HG02870 (cell line): ENCODE results near the gene STAB2.

Experiments used
- ATAC-seq: cut with Tn5 transposase; IDR thresholded peaks from one replicate; pipeline ENCODE4 v1.9.1; 2021; ENCODE audit warnings: mild to moderate bottlenecking, moderate library complexity; ENCODE audit not compliant: unreplicated experiment

Gene STAB2

DNA sequence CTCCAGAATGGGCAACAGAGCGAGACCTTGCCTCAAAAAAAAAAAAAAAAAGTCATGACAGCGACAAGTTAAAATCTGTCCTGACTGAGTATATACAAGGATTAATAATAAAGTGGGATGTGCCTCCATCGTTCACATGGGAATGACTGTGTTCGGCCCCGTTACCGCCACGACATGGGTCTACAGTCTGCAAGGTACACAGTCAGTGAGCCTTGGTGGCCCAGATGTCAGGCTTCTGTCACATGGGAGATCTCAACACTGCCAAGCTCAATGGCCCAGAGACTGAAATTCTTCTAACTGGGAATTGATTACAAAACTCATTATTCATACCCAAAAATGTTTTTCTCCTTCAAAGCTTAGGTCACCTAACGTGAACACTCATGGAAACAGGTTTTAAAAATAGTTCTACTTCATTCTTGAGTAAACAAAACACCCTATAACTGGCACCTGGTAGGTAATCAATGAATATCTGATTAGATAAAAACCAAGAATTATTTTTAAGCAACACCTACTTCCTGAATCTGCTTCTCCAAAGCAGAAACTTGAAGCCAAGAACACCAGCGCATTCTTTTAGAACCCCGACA lies 188.0 kb downstream of the STAB2 start:
- ATAC-seq: no peak

- ATAC-seq: no peak
Measured at GRCh38 chr12:103778781-103779180, 191.7 kb downstream of the STAB2 start.

- no peak for ATAC-seq
Measured at GRCh38 chr12:103779410-103780092, 192.5 kb downstream of the STAB2 start.

GRCh38 chr12:103780093-103780440 lies 193.0 kb downstream of the STAB2 start:
- ATAC-seq: no peak

DNA sequence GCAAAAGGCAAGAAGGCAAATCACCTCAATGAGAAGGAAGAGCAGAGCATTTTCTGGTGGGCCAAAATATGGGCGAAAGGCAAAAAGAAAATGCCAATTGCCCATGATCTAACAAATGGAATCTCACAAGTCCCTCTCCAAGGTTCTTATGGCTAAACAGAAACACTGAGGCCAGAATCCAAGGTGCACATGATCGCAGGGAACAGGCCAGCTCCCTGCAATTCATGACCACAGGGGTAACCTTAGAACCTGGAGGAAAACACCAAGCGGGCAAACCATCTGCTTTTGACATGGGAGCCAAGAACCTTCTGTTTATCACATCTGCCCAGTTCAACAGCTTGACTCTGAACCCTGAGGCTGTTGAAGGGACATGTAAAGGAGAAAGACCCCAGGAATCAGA lies 193.9 kb downstream of the STAB2 start:
- ATAC-seq: no peak

GRCh38 chr12:103782399-103782798 lies 195.3 kb downstream of the STAB2 start:
- ATAC-seq: no peak

DNA sequence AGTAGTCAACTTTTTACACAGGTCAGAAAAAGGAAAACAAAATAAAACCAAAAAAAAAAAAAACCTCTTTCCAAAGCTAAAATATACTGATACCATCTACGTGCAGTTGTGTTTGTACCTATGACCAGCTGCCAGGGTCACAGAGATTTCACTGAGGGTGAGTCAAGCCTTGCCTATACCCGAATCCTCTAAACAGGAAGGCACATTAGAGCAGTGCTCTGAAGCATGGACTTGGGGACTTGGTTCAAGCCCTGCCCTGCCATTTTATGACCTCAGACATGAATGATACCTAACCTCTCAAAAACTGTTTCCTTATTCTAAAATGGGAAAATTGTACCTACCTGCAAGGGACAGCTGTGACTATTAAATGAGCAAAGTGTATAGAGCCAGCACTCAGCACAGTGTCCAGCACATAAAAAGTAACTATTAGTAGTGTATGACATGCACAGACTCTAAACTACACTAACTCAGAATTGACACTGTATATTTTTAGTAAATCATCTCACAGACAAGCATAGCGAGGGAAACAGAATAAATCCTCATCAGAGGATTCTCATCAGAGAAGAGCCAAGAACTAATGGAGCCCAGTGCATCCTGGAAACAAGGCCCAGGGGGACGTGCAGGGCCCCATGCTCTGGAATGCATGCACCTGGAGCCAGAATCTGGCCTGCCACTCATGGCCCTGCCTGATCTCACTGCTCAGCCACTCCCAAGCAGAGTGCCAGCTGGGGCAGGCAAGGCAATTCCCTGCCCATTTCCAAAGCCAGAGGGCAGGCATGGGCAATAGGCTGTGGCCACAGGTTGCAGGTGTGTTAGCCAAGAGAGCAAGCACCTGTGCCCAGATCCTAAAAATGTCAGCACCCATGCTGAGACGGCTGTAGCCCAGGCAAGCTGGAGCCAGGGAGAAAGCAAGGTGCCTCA lies 196.9 kb downstream of the STAB2 start:
- no peak for ATAC-seq

DNA sequence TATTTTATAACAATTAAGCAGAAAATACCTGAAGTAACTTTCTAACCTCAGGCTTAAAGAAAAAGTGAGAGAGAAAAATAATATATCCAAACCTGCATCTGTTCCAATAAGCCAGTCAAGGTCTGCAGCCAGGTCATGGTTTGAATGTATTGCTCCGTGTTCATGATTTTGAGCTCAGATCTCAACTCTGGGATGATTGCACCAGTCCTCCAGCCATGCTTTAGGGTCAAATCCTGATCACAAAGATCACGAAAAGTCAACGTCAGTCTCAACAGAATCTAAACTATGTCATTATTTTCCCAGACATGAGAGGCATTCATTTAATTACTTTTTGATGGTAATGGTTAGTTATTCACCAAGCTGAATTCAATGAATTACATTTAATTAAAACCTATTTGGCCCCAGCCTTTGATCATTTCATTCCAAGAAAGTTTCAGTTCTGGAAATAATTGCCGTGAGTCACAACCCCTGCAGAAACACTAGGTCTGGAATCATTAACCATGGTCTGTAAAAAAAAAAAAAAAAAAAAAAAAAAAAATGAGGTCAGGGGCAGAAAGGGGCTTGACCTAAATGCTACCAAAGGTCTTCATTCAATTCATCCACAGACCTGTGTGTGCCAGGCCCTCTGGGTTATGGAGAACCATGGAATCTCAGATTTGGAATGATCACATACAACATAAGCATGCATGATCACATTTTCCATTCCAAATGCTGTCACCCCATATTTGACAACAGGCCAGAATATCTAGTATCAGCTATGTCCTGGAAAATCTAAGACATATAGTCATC lies 198.4 kb downstream of the STAB2 start:
- ATAC-seq: no peak

DNA sequence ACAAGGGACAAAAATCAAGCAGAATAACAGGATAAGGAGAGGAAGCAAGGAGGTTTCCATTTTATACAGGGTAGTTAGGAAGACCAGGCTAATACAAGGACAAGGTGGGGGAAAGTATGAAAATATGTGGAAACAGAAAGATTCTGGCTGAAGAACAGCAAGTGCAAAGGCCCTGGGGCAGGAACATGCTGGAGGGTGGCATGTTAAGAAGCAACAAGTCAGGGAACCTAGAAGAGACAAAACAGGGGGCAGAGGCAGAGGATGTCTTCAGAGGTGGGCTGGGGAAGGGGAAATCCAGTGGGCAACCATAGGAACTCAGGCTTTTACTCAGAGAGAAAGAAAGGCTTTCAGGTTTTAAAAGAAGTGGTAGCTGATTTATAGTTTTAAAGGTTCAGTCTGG lies 199.1 kb downstream of the STAB2 start:
- ATAC-seq: no peak

- ATAC-seq: no peak
Measured at GRCh38 chr12:103791350-103791920, 204.4 kb downstream of the STAB2 start.

- ATAC-seq: no peak
Measured at GRCh38 chr12:103793046-103793445, 206.0 kb downstream of the STAB2 start.

DNA sequence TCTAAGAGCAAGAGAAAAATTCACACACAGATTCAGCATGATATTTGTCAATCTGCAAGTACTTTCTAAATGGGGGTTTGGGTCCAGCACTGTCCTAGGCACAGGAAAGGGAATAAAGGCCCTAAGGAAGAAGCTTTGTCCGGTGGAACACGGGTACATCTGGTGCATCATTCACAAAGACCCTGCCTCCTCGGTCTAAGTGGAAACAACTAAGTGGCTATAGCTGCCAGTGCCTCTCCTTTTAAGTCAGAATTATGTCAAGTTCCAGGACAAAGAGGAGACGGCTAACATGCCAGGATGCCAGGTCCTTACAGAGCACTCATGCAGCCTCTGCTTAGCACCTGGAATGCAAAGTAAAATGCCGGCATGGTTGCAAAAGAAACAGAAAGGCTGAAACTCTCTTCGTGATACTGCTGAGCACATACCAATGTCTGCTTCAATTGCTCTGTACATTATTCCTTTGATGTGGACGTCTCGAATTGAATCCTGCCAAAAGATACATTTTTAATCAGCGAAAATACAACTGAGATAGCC lies 206.5 kb downstream of the STAB2 start:
- no peak for ATAC-seq

DNA sequence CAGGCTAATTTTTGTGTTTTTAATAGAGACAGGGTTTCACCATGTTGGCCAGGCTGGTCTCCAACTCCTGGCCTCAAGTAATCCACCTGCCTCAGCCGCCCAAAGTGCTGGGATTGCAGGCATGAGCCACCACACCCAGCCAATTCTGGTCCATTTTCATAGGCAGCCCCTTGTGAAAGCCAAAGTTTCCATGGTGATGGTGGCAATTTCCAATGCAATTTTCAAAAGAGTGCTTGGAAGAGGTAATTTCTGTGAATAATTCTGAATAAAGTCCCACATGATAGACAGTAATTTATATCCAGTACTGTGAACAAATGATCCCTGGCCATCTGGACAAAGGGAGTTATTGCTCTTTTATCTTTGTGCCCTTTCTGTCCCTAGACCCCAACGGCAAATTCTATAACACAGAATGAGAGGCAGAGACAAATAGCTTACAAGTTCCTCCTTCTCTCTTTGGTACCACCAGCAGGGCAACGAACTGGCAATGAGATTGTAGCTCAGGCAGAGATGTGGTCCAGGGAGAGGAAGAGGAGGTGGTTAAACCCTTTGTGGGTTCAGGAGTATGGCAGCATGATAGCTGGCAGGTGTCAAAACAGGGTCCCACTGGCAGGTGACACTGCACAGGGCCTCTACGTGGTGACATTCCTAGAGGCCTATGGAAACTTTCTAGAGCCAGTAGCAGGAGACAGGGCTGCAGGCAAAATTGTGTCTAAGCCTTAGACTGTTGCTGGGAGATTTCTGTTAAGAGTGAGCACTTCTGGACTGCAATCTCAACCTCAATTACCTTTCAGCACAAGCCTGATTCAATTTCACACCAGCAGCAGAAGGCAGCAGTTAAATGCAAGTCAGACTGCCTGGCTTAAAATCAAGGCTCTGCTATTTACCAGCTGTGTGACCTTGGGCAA lies 207.5 kb downstream of the STAB2 start:
- ATAC-seq: no peak

- no peak for ATAC-seq
Measured at GRCh38 chr12:103798586-103798985, 211.5 kb downstream of the STAB2 start.

DNA sequence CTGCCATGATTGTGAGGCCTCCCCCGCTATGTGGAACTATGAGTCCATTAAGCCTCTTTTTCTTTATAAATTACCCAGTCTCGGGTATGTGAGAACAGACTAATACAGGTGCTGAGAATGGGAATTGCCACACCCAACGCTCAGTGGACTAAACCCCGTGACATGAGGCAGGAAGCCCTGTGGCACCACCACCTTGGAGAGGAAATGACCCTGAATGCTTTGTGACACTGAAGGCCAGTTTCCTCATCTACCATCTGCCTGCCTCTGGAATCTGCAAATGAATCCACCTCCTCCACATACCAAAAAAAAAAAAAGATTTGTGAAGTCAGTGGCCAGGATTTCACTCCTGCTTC lies 212.4 kb downstream of the STAB2 start:
- no peak for ATAC-seq

GRCh38 chr12:103799857-103800771 lies 213.0 kb downstream of the STAB2 start:
- no peak for ATAC-seq

- ATAC-seq: no peak
Measured at GRCh38 chr12:103801709-103802585, 214.9 kb downstream of the STAB2 start.

DNA sequence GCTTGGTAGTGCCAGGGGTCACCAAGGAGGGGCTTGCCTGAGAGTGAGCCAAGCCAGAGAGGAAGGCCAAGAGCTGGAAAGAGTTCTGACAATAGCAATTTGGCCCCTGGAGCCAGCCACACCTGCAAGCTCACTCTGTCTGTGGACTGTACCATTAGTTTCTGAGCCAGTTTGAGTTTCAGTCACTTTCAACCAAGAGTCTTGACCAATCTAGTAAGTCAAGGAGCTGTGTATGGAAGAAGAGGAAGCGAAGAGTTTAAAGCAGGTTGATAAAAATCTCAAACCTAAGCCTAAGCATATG lies 215.5 kb downstream of the STAB2 start:
- no peak for ATAC-seq
